Middle frontal gyrus (tissue), 1 donor: ENCODE results near the gene LRRN2.

Experiments
- DNase-seq: peaks from one replicate; pipeline ENCODE4 v3.0.0-alpha.2; 2015; ENCODE audit warnings: low spot score; ENCODE audit errors: extremely low spot score

LRRN2 gene

DNA sequence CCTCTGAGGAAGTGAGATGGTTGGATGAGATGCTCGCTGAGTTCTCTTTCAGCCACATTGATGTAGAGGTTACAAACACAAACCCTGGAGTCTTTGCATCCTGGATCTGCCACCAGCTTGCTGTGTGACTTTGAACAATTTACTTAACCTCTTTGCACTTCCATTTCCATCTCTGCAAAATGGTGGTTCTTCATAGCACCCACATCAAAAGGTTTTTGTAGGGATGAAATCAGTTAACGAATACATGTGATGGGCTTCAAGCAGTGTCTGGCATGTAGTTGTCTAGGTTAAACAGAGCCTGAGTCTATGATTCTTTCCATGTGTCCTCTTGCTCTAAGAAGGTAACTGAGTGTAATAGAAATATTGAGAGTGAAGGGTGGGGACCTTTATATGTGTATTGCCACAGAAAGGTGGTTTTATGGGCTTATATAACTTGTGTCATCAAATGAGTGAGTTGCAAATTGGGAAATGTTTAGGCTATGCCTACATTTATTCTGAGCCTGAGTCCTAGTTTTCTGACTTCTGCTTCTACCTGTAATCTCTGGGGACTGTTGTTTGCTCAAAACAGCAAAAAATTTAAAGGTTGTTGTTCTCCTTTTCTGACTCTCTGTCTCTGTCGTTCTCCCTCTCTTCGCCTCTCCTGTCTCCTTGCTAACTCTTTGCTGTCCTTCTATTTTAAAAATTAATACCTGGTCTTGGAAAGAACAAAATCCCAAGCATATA, 27.3 kb upstream of the LRRN2 start:
- DNase-seq, result no peak

DNA sequence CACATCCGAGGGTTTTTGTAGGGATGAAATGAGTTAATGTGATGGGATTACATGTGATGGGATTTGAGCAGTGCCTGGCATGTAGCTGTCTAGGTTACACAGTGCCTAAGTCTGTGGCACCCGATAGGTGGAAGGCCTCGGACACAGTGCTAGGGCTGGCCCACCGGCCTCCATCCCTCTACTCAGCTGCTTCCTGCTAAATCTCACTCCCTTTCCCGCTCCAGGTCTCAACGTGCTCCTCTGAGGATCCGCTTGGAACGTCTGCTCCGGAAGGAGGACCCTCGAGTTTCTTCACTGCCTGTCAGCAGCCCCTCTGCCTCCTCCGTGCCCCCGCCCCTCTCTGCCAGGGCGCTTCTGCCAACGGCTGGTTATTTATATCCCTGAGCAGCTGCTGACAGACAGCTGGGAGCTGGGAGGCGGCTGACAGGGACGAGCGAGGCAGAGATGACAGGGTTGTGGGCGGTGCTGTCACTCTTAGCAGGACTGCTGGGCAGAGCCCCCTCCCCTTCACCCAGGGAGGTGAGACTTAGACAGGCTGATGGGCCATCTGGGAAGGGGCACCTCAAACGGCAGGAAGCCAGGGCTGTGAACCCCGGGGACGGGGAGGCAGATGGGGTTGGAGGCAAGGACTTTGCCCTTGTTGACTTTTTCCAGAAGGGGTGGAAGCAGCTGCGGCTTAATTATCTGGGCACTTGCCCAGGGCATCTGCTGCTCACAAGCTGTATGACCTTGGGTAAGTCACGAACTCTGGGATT, 26.6 kb upstream of the LRRN2 start:
- no peak for DNase-seq

DNA sequence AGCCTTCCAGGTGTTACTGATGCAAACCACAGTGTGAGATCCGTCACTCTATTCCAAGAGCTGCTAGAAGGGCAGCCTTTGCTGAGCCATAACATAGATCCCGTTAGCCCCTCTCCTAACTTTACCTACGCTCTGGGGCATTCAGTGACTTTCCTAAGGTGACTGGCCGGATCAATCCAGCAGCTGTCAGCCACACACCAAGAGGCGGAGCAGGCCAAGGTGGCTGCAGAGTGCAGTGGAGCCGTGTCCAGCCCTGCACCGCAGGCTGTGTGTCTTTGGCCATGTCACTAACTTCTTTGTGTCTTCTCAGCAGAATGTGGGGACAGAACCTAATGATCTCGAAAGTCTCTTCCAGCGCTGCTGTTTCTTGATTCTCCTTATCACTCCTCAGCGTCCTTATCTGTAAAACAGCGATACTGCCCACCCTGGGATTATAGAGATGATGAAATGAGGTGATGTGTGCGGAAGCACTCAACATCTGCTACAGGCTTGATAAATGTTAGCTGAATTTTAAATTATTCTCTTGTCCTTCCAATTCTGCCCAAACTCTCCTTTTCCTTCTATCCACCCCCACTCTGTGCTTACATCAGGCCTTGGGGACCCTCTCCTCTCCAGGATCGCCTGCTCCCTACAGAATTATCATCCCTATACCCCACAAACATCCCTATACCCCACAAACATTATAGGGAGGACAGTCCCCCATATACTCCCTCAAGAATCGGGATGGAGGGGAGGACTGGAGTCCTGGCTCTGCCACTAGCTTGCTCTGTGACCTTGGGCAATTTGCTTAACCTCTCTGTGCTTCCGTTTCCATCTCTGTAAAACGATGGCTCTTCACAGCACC, 25.8 kb upstream of the LRRN2 start:
- DNase-seq, result no peak

DNA sequence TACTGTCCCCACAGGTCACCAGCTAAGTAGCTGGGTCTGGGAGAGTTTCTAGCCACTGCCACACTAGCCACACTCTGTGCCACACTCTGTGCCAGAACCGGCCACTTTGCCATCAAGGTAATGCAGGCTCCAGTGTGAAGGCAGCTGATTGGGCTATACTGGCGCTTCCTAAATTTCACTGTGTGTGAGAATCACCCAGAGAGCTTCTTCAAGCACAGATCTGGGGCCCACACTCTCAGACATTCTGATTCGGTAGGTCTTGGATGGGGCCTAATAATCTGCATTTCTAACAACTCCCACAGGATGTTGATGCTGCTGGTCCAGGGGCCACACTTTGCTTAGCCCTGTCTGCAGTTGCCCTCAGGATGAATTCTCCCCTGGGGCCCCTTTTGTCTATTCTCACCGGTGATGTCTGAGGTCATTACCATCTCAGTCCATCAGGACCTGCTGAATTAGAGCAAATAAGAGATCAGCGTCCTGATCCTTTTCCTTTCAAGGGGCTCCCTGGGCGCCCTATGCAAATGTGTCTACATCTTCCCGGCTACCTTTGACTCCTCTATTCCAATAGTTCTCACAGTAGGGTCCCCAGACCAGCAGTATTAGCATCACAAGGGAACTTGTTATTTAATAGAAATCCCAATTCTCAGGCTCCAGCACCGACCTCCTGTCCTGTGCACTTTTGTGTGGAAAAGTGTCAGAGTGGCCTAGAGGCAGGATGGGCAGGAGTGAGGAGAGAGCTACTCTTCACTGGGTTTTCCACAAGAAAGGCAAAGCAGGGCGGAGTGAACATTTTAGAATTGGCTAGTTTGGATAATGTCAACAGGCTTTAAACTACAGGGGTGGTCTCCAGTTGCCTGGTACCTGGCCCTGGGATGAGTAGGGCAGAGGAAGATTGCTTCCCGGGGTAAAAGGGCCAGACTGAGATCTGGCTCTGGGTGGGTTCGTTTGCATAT, 24.7 kb upstream of the LRRN2 start:
- no peak for DNase-seq

DNA sequence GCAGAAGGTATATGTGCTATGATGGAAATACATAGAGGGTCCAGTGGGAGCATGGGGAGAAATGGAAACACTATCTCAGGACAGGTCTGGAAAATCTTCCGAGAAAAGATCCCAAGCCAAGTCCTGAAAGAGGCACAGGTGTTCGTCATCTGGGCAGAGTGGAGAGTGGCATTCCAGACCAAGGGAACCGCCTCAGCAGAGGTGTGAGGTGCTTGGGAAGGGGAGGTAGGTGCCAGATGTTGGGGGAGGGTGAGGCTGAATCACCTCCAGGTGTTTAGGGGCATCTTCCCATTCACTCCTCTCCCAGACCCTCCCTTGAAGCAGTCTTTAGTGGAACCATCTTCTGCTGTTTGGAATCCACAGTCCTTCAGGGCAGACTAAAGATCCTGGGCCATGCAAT, 23.5 kb upstream of the LRRN2 start:
- DNase-seq, result no peak

DNA sequence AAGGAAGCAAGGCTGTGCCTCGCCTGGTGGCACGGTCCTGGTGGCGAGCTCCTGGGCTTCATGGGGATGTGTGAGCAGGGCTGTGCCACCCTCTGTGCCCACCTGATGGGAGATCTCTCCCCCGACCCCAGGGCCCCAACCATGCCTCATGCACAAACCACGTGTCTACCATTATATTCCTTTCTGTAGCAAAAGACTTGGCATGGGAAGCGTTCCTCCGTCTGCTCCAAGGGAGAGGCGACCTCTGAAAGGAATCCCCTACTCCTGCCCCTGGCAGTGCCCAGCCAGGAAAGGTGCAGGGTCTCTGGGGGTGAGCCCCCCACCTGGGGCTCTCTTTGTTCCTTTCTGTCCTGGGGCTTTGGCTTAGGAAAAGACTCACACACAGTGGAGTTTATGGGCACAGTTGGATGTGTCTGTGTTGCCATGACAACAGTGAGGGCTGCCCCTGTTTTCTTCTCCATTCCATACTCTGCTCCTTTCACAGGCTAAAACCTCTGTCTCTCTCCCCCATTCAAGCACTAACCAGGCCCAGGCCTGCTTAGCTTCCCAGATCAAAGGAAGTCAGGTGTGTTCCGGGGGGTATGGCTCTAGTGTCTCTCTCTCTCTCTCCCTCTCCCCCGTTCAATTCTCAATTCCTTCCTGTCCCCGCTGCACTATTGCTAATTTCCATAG, 21.4 kb upstream of the LRRN2 start:
- DNase-seq, result no peak

DNA sequence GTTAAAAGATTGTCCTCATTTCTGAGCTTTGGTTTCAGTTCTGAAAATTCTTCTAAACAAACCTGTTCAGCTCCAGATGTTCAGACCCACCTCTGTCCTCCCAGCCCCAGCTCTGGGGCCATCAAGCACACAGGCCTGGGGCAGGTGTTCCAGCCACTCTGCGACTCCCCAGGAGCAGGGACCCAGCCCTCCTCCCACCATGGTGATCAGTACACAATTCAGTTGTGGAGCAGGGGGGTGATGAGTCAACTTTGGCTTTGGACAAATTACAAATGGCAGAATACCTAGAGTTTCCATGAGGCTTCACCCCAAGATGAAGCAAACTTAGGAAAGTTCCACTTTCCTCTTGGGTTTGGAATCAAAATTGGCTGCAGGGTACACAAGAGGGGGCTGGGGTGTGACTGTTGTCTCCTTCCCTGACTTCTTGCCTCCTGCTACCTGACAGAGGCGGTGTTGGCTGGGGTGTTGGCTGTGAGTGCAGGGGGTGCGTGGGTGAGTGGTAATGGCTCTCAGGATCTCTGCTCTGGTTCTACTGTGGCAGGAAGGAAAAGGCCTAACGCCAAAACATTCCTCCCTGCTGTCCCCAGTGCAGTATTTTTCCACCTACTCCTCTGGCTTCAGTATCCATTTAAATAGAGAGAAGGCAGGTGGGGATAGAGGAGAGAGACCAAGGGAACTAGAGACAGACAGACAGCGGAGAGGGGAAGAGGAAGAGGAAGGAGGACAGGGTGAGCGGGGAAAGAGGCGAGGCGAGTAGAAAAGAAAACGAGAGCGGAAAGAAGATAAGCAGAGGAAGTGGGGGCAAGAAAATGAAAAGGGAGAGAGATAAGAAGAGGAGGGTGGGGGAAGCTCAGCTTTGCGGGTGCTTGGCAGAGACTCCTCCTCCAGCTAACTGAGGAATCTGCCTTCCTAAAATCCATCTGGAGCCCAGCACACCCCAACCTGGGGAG, 20.6 kb upstream of the LRRN2 start:
- peak; percentile 19 for DNase-seq

DNA sequence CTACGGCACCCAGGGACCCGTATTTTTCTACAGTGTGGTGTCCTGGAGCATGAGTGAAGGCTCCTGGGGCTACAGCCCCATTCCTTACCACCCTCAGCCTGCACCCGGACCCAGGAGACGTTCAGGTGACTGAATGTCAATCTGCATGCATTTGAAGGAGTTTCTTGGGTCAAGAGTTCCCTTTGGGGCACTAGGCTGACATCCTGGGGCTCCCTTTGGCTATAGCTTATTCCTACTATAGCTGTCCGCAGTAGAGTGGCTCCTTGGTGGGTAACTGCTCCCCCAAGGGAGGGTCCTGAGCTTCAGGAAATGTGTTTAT, 19.9 kb upstream of the LRRN2 start:
- DNase-seq, result no peak

DNA sequence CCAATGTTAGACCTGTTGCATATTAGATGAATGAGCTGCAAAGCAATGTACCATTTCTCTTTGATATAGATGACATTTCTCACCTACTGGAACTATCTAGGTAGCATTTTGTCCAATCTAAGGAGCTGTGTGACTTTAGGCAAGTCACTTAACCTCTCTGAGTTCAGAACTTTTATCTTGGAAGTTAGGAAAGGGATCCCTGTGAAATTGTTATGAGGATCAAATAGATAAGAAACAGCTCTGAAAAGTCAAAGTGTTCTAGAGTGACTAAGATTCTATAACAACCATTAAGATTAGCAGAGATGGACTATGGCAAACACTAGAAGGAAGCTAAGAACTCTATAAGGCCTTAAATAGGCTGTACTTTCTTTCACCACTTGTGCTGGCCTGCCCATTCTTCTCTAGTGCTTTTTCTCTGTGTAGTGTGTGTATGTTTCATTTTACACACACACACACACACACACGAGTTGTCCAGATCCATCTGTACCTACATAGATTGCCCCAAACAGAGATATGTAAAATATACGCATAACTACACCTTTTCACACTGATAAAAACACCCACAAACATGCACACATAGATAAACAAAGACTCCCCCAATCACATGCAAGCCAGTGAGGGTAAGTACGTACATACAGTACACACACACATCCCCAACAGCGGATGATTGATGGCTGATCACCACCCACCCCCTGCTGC, 19.4 kb upstream of the LRRN2 start:
- DNase-seq, result no peak

DNA sequence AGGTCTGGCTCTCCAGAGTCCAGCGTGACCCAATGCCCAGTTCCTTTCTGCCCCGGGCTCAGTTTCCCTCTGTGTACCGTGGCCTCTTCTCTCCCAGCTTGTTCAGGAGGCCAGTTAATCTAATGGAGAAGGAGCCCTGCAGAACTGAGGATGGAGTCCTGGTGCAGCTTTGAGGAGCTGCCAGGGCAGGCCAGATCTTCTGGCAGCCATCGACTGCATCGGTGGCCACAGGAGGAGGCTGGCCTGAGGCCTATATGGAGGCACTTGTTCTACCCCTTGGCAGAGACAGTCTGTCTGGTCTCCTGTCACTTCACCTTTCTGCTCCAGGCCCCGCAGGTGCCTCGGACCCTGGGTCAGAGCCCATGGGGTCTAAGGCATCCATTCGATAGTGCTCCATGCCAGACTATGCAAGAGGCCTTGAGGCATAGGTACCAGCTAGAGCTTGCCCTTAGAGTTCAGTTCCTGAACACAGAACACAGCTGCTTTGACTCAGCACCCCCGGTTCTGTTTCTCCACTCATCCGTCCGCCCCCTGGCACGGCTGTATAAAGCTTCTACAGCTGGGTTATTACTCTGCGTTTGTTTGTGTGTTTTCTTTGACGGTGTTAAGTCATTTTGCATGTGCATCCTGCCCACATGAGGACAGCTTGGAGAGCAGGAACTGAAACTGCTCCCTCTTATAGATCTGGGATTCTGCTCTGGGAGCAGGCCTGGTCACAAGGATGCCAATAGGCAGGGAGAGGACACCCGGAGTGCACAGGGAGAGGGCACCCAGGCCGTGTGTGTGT, 18.5 kb upstream of the LRRN2 start:
- no peak for DNase-seq

DNA sequence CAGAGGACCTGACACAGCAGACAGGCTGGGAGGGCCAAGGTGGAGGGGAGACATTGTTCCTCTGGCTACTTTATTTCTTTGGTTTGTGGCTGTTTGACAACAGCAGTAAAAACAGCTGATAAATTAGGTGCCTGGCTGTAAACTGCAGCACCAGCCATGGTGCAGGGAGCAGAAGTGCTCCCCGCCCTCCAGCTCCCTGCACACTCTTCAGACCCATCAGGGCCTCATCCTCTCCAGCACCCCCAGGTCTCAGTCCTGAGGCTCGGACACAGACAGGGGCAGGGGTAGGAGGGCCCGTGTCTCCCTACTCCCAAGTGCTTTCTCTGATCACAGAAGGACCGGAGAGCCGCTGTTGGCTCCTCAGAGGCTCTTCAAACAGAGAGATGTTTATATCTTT, 17.7 kb upstream of the LRRN2 start:
- DNase-seq, result no peak

DNA sequence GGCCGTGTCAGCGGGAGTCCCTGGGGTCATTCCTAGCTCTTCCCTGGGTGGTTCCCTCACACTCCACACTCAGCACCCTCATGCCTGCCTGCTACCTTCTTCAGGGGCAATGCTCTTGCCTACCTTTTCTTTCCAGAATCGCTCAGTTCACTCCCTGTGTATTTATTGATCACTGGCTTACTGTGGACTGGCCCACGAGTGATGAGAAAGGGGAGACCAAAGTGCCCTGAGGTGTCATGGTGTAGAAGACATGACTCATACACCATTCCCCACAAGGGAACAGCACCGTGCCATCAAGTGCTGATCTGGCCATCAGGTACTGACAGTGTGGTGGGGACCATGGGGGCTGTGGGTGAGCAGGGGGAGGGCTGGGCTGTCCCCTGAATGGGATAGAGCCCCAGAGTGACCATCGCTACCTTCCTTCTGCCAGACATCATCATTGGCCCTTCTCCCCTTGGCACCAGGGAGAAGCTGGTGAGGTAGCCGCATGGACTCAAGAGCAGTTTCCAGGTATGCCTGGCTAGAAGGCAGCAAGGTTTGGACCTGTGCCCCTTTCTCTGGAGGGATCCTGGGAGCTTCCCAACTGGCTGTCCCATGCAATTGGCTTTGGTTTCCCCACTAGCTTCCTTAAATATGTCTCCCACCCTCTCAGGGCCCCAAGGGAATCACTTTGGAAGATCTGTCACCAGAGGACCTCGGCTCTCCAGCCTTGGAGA, 17.2 kb upstream of the LRRN2 start:
- DNase-seq, result no peak

DNA sequence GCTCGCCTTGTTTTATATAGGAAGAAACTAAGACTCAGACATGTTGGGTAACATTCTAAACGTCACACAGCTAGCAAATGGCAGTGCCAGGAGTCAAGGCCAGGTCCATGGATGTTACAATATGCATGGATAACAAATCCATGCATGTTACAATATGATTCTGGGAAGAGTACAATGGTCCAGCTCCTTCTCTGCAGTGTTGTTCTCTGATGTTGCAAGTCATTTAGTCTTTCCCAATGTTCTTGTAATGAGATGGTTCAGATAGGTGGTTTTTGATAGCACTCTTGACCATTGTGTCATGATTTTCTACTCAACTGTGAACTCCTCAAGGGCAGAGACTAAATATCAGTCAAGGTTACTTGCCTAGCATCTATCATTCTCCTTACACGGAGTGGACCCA, 15.7 kb upstream of the LRRN2 start:
- no peak for DNase-seq

DNA sequence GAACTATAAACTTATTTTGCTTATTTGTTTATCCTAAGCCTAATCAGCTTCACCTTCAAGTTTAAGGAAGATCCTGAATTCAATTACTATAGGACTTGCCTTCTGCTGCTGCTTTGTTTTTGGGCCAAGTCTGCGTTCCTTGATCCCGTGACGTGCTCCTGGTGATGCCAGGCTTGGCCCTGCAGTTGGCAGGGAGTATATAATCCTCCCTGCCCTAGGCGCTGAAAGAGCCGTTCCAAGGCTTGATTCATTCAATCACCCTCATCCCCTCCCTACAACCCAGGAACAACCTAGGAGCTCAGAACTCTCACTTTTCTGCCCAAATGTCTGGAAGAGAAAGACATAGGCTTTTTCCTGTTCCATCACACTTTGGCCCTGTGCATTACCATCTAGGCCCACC, 12.4 kb upstream of the LRRN2 start:
- no peak for DNase-seq

DNA sequence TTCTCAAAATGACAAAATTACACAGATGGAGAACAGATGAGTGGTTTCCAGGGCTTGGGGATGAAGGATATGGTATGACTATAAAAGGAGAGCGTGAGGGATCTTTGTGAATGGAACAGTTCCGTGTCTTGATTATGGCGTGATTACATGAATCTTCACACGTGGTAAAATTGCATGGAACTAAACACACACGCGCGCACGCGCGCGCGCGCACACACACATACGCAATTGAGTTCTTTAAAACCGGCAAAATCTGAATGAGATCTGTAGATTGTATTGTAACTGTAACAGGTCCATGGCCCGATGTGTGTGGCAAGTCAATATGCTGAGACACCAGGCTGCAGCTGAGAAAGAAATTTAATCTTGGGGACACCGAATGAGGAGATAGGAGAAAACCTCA, 11.1 kb upstream of the LRRN2 start:
- no peak for DNase-seq

DNA sequence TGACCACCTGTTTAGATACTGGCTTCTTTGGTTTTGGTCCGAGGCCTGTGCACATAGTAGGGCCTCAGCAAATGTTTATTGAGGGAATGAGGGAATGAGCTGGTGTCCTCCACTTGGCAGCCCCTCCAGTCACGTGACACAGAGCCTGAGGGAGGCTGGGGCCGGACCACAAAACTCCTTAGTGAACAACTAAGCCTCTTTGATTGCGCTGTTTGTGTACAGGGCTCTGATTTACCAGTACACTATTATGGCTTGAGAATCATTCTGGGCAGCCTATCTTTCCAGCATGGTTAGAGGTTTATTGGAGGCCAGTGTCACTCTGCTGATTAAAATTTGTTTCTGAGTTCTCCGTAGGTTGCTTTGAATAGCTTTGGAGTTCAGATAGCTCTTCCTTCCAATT, 10.2 kb upstream of the LRRN2 start:
- no peak for DNase-seq

DNA sequence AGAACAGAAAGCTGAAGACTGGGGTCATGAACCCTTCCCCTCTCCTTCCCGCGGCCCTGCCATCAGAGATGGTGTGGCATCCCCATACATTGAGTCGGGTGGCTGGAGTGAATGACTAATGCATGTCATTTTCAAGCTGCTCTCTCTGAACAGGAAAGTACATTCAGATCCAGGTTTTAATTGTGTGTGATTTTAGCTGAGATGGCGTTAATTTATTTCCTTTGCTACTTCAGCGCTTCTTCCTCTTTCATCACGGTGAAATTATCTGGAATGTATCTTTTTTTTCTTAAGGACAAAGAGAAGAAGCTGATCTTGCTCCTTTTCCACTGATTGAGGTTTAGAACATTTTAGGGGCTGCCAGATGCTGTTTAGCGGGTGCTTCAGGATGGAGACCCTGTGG, 8.6 kb upstream of the LRRN2 start:
- DNase-seq, result no peak
